Central memory CD8-positive, alpha-beta T cell (primary cell): ENCODE results near the gene P2RY2.
A peak's percentile ranks its signal among the peaks of the same experiment; 100 is the strongest.
"Not testable (repeated sequence)": the region's sequence is repeated elsewhere in the genome, so short reads cannot be mapped to it uniquely, and the experiment has no call there.

Experiments
- ATAC-seq: fragments of 150-1000 bp; cut with Tn5 transposase; replicated peaks from 2 replicates; pipeline ENCODE4 v1.10.0; 2022; ENCODE audit warnings: mild to moderate bottlenecking, moderate FRiP score, moderate number of reproducible peaks; ENCODE audit not compliant: poor library complexity, severe bottlenecking; ENCODE audit errors: extremely low read depth
- DNase-seq, 2 donors: peaks; one replicate each; pipeline ENCODE4 v3.0.0; 2021; ENCODE audit warnings: low spot score in 2 of 2
- H3K27ac Mint-ChIP-seq: one replicate; pipeline ENCODE4 v1.8.0; 2022; ENCODE audit warnings: low read depth, mild to moderate bottlenecking, moderate library complexity, mixed read lengths
- H3K27me3 Mint-ChIP-seq: one replicate; pipeline ENCODE4 v1.8.0; 2022; ENCODE audit warnings: mixed read lengths
- H3K36me3 Mint-ChIP-seq: one replicate; pipeline ENCODE4 v1.8.0; 2022; ENCODE audit warnings: mild to moderate bottlenecking, moderate library complexity, mixed read lengths; ENCODE audit not compliant: insufficient read depth
- H3K4me1 Mint-ChIP-seq: one replicate; pipeline ENCODE4 v1.8.0; 2022; ENCODE audit warnings: mixed read lengths
- H3K4me3 Mint-ChIP-seq: one replicate; pipeline ENCODE4 v1.8.0; 2022; ENCODE audit warnings: mild to moderate bottlenecking, moderate library complexity, mixed read lengths
- H3K9me3 Mint-ChIP-seq: one replicate; pipeline ENCODE4 v1.8.0; 2022; ENCODE audit warnings: mixed read lengths

The P2RY2 gene

DNA sequence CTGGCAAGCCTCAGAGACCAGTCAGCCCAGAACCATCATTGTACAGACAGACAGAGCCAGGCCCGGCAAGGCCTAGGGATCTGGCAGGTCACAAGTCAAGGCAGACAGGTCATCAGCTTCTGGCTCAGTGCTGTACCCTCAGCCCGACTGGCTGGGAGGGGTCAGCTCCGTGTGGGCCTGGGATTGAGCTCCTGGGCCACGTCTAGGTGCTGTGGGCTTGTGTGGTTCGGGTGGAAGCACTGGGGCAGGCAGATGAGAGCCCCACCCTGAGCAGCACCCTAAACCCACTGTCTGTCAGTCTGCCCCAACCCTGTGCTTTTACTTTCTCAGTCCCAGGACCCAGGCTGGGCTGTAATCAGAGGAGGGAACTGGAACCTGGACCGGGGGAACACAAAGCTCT, 26.9 kb upstream of the P2RY2 start:
- peaks cover 6% of the 10 kb centered on the region for H3K27me3 Mint-ChIP-seq
- H3K27ac Mint-ChIP-seq: no peak overlapping the region
- no peak for ATAC-seq
- DNase-seq: no peak
- H3K4me3 Mint-ChIP-seq: no peak overlapping the region
- no peaks in the 10 kb centered on the region for H3K9me3 Mint-ChIP-seq
- H3K36me3 Mint-ChIP-seq: no peaks in the 10 kb centered on the region
- H3K4me1 Mint-ChIP-seq: no peaks in the 10 kb centered on the region

DNA sequence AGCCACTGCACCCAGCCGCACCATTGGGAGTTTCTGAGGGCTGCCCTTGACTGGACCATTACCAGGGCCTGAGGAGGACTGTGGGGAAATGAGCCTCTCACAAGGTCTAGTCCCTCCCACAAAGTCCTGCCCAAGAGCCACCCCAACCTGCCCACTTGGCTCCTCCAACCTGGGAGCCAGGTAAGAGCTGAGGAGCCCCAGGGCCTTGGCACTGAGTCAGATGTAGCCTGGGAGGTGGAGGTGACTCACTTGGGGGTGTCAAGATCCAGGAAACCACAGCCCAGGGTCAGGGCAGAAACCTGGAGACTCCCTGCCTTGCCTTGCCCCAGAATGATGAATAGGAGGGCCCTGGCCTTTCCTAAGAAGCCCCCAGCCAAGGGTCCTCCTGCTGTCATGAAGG, 25.8 kb upstream of the P2RY2 start:
- Mint-ChIP-seq H3K36me3 (no peaks in the 10 kb centered on the region), H3K27ac (no peak overlapping the region), H3K9me3 (no peaks in the 10 kb centered on the region), H3K4me1 (no peaks in the 10 kb centered on the region), H3K27me3 (peaks cover 11% of the 10 kb centered on the region), H3K4me3 (no peak overlapping the region)
- DNase-seq (no peak), ATAC-seq (no peak)

DNA sequence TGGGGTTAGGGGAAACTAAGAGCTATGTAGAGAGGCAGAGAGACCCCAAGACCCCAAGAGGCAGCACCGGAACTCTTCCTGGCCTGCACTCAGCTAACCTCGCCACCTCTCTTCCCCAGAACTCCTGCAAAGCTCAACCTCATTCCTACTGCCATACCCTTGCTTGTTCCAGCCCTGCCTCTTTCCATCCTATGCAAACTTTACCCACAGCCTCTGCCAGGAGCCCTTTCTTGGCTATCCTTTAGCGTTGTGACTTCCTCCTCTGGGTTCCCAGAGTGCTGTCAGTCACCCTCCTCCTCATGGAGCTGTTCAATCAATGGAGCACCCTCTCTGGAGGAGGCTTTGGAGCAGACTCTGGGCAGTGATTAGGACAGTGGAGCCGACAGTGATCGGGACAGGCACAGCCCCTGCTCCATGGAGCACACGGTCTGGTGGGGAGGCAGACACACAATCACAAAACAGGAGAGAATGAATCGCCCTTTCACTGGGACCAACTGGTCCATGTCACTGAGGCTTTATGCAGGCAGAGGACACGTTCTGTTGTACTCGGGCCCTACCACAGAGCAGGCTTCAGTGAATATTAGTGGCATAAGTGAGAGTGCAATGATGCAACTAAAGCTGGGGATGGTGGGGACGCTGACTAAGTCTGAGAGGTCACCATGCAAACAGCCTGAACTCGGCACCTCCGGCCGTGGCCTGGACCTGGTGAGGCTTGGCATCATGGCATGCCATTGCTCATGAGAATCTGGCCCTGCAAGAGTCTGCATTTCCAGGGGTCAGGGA, 24.6 kb upstream of the P2RY2 start:
- Mint-ChIP-seq H3K4me3 (no peak overlapping the region), H3K27ac (no peak overlapping the region)
- no peak for ATAC-seq

DNA sequence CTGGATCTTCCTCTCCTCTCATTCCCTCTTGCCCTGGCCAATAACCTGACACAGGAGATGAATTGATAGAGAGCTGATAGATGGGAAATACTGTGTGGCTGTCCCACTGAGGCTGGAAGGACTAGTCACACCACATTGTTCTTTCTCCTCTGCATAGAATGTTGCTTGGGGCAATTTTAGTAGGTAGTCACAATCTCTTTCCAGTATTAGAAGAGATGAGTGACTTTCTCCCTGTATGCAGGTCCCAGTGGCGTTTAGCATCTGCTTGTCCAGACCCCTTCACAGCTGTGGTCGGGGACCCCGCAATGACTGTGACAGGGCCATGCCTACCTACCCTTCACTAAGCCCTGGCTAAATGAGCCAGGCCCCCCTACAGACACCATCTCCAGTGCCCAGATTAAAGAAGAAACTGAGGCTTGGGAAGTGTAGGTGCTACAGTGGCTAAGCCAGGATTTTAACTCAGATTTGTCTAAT, 24.0 kb upstream of the P2RY2 start:
- Mint-ChIP-seq H3K27ac (no peak overlapping the region), H3K36me3 (no peaks in the 10 kb centered on the region), H3K4me1 (no peaks in the 10 kb centered on the region), H3K27me3 (peaks cover 11% of the 10 kb centered on the region), H3K4me3 (no peak overlapping the region), H3K9me3 (no peaks in the 10 kb centered on the region)
- DNase-seq: no peak
- no peak for ATAC-seq

More for the DNA sequence above, 24.6 kb upstream of the P2RY2 start:
- Mint-ChIP-seq H3K27me3 (peaks cover 11% of the 10 kb centered on the region), H3K9me3 (no peaks in the 10 kb centered on the region), H3K4me1 (no peaks in the 10 kb centered on the region), H3K36me3 (no peaks in the 10 kb centered on the region)
- DNase-seq: no peak

DNA sequence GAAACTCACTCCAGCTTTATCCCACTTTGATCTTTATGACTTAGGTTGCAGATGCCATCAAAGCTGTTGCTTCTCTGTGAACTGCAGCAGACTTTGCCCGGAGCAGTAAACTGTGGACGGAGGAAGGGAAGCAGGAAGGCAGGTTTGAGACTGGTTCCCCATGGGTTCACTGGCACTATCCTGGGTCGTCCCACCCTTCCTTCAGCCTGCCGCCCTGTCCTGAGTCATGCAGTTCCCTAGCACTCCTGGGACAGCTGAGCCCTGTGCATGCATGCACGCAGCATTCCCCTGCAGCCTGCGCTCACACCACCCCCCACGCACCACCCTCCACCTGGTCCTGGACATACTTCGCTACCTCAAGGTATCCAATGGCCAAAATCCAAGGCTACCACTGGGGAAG, 23.5 kb upstream of the P2RY2 start:
- H3K4me3 Mint-ChIP-seq: no peak overlapping the region
- H3K27ac Mint-ChIP-seq: no peak overlapping the region
- peaks cover 15% of the 10 kb centered on the region for H3K27me3 Mint-ChIP-seq
- no peaks in the 10 kb centered on the region for H3K9me3 Mint-ChIP-seq
- no peak for ATAC-seq
- no peaks in the 10 kb centered on the region for H3K36me3 Mint-ChIP-seq
- H3K4me1 Mint-ChIP-seq: no peaks in the 10 kb centered on the region
- no peak for DNase-seq

DNA sequence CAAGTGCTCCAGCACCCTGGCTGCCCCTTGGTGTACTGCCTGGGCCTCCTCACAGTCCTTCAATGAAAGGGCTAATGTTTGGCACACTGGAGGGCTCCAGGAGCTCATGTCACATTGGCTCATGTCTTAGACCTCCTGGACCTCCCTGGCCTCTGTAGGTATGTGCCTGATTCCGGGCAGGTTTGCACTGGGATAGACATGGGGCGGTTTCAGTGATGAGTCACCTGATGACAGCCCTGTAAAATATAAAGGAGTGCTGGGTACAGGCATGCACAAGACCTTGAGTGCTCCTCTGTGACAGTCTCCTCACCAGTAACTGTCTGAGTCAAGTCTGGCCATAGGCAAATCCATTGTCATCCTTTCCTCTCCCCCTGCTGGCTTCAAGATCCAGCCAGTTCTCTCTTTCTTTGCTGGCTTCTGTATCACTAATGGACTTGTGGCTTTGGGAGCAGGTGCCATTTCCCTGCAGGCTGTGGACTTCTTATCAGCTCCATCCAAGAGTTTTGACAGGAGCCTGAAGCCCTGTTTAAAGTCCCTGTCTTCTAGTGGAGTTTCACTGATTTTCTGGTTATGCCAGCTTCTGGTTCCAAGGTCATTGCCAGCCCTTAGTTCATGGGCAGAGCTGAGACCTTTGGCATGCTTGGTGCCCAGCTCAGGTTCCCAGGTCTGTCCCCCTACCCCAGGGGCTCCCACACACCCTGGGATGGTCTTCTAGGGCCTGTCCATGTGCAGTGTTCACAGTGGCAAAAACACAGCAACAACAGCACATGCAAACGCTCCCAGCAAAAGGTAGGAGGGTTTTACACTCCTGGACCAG, 22.7 kb upstream of the P2RY2 start:
- ATAC-seq: no peak
- no peaks in the 10 kb centered on the region for H3K4me1 Mint-ChIP-seq

DNA sequence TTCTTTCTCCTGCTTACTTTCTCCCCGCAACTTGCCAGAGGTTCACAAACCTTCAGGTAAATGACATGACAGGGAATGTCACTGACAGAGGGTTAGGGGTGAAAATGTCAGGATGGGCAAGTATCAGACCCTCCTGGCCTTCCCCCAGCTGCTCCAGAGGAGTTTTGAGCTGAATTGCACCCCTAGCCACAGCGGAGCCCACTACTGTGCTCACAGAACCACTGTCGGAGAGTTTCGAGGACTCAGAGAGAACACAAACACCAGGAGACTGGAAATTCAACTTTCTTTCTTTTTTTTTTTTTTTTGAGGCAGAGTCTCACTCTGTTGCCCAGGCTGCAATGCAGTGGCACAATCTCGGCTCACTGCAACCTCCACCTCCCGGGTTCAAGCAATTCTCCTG, 21.5 kb upstream of the P2RY2 start:
- H3K36me3 Mint-ChIP-seq: no peaks in the 10 kb centered on the region
- H3K9me3 Mint-ChIP-seq: no peaks in the 10 kb centered on the region
- H3K4me1 Mint-ChIP-seq: no peaks in the 10 kb centered on the region
- H3K27ac Mint-ChIP-seq: peak overlapping the region; percentile 42
- no peak overlapping the region for H3K4me3 Mint-ChIP-seq
- DNase-seq: no peak
- peaks cover 30% of the 10 kb centered on the region for H3K27me3 Mint-ChIP-seq
- ATAC-seq: no peak

More for the DNA sequence above, 22.7 kb upstream of the P2RY2 start:
- Mint-ChIP-seq H3K36me3 (no peaks in the 10 kb centered on the region), H3K9me3 (no peaks in the 10 kb centered on the region), H3K27ac (peak overlapping the region; percentile 42), H3K4me3 (no peak overlapping the region), H3K27me3 (peaks cover 23% of the 10 kb centered on the region)
- DNase-seq: no peak

DNA sequence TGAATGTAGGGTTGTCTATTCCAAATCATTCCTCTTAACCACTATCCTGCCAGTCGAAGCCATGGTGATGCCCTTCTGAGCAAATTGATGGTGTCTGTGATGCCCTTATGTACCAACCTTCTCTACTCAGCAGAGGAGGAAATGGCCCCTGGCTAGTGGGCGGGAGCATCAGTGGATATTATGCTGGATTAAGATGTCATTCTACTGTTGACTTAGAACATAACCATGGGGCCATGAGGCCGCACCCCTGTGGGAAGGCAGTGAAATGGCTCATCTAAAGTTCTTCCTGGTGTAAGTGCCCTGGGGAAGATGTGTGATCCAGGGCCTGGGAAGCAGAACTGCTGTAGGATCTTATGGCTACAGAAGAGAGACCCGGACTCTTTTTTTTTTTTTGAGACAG, 20.7 kb upstream of the P2RY2 start:
- Mint-ChIP-seq H3K4me1 (no peaks in the 10 kb centered on the region), H3K27me3 (peaks cover 31% of the 10 kb centered on the region), H3K27ac (no peak overlapping the region), H3K9me3 (no peaks in the 10 kb centered on the region), H3K4me3 (no peak overlapping the region), H3K36me3 (no peaks in the 10 kb centered on the region)
- ATAC-seq (no peak), DNase-seq (no peak)

DNA sequence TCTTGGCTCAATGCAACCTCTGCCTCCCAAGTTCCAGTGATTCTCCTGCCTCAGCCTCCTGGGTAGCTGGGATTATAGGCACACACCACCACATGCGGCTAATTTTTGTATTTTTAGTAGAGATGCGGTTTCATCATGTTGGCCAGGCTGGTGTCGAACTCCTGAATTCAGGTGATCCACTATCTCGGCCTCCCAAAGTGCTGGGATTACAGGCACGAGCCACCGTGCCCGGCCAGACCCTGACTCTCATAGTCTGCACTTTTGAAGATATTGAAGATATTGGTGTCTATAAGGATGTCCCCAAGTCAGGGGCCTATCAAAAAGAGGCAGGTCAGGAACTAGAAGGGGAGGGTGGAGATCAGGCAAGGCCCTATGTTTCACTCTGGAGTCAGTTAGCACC, 20.3 kb upstream of the P2RY2 start:
- ATAC-seq, H3K27ac Mint-ChIP-seq, H3K4me3 Mint-ChIP-seq, H3K4me1 Mint-ChIP-seq, DNase-seq, H3K9me3 Mint-ChIP-seq, H3K36me3 Mint-ChIP-seq: not testable (repeated sequence)
- H3K27me3 Mint-ChIP-seq: peaks cover 31% of the 10 kb centered on the region

DNA sequence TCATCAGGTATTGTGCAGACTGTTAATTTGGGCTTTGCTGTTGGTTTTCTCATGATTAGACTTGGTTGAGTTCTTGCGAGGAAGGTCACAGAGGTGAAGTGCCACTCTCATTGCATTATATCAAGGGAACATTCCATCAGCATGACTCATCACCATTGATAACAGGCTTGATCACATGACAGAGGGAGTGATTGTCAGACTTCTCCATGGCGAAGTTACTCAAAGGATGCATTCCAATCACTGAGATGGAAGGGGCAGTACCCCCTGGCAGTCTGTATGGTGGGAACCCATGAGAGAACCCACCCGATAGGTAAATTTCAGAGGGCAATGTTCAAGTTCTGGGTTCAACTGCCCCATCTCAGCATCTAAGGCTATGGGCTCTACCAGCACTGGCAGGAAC, 19.4 kb upstream of the P2RY2 start:
- peaks cover 37% of the 10 kb centered on the region for H3K27me3 Mint-ChIP-seq
- DNase-seq (no peak), ATAC-seq (no peak)
- H3K36me3 Mint-ChIP-seq: no peaks in the 10 kb centered on the region
- no peaks in the 10 kb centered on the region for H3K9me3 Mint-ChIP-seq
- no peak overlapping the region for H3K4me3 Mint-ChIP-seq
- no peak overlapping the region for H3K27ac Mint-ChIP-seq
- no peaks in the 10 kb centered on the region for H3K4me1 Mint-ChIP-seq

DNA sequence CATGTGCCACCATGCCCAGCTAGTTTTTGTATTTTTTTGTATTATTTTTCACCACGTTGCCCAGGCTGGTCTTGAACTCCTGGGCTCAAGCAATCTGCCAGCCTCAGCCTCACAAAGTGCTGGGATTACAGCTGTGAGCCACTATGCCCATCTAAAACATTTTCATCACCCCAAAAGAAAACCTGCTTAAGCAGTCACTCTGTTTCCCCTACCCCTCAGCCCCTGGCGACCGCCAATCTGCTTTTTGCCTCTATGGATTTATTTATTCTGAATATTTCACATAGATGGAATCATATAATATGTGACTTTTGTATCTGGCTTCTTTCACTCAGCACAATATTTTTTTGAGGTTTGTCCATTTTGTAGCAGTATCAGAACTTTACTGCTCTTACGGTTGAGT, 18.6 kb upstream of the P2RY2 start:
- Mint-ChIP-seq H3K36me3 (no peaks in the 10 kb centered on the region), H3K9me3 (no peaks in the 10 kb centered on the region), H3K27me3 (peaks cover 43% of the 10 kb centered on the region), H3K4me3 (no peak overlapping the region), H3K27ac (no peak overlapping the region), H3K4me1 (no peaks in the 10 kb centered on the region)
- ATAC-seq: no peak
- no peak for DNase-seq

DNA sequence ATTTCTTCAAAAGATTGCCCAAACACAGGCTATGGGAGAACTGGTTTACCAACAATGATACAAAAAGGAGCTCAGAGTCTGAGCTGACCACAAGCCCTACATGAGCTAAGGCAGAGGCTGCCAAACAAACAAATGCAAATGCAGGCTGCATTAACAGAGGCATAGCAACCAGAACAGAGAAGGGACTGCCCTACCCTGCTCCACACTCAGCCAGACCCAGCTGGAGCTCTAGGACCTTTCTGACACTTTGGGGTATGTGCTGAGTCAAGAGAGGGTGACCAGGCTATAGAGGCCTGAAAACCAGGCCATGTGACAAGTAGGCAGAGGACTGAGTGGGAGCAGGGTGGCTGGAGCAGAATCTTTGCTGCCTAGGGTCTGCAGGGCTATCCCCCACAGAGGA, 17.8 kb upstream of the P2RY2 start:
- Mint-ChIP-seq H3K36me3 (no peaks in the 10 kb centered on the region), H3K4me3 (no peak overlapping the region), H3K4me1 (no peaks in the 10 kb centered on the region), H3K27me3 (peaks cover 51% of the 10 kb centered on the region), H3K9me3 (no peaks in the 10 kb centered on the region), H3K27ac (no peak overlapping the region)
- ATAC-seq (no peak), DNase-seq (no peak)

DNA sequence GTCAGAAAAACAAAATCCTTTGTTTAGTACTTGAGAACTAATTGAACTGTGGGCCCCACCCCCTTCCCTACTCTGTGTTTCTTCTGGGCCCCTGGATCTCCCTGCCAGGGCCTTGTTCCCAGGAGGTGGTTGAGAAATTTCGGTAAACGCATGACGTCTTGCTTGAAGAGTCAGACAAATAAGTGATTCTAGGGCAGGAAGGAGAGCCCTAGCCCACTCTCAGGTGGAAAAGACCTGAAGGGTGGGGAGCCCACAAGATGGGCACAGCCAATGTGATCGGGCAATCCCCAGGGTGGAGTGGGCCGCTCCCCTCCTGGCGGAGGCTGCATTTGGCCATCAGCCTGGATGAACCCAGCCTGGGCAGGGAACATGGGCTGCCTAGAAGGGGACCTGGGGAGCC, 16.8 kb upstream of the P2RY2 start:
- no peaks in the 10 kb centered on the region for H3K4me1 Mint-ChIP-seq
- H3K36me3 Mint-ChIP-seq: no peaks in the 10 kb centered on the region
- no peak overlapping the region for H3K4me3 Mint-ChIP-seq
- H3K27me3 Mint-ChIP-seq: peaks cover 54% of the 10 kb centered on the region
- DNase-seq (no peak), ATAC-seq (no peak)
- H3K27ac Mint-ChIP-seq: no peak overlapping the region
- no peaks in the 10 kb centered on the region for H3K9me3 Mint-ChIP-seq
